CD14-positive monocyte (primary cell): Measurements from ENCODE around the gene DMGDH. TPM values are rescaled to one million over a fixed set of nuclear protein-coding genes. Genes with fewer than 3 reads are reported as not detected.

ENCODE experiments used
- DNase-seq, 3 donors: peaks; one replicate each; pipeline ENCODE4 v3.0.0-alpha.2; 2011 to 2022
- H2AFZ ChIP-seq: 2 replicates; pipeline ENCODE4 v1.6.0; 2012; ENCODE audit warnings: mild to moderate bottlenecking, low read depth, low read length, inconsistent platforms; ENCODE audit not compliant: insufficient read depth, poor library complexity, severe bottlenecking
- H3K27ac ChIP-seq, 2 donors: 1 replicate in 1 of 2; 2 replicates in 1 of 2; pipeline ENCODE4 v1.5.1; 2012 to 2013; ENCODE audit warnings: low read length in 2 of 2, control low read depth in 1 of 2, inconsistent platforms in 1 of 2, low read depth in 1 of 2, mild to moderate bottlenecking in 1 of 2
- H3K27me3 ChIP-seq, 2 donors: one replicate each; pipeline versions ENCODE4 v1.6.0 to v1.6.1; 2011 to 2013; ENCODE audit warnings: low read length in 2 of 2; ENCODE audit not compliant: control insufficient read depth in 2 of 2, insufficient read depth in 2 of 2
- H3K36me3 ChIP-seq, 2 donors: replicated peaks in 1 of 2; 1 replicate in 1 of 2; 2 replicates in 1 of 2; pipeline versions ENCODE4 v1.5.1 to v1.6.1; 2012 to 2013; ENCODE audit warnings: low read length in 2 of 2, control low read depth in 1 of 2, inconsistent platforms in 1 of 2, mild to moderate bottlenecking in 1 of 2; ENCODE audit not compliant: insufficient read depth in 2 of 2, control insufficient read depth in 1 of 2
- H3K4me1 ChIP-seq, 2 donors: 1 replicate in 1 of 2; 2 replicates in 1 of 2; pipeline versions ENCODE4 v1.5.1 to v1.6.1; 2012 to 2013; ENCODE audit warnings: low read length in 2 of 2, control low read depth in 1 of 2, inconsistent platforms in 1 of 2, mild to moderate bottlenecking in 1 of 2, moderate library complexity in 1 of 2; ENCODE audit not compliant: insufficient read depth in 2 of 2, control insufficient read depth in 1 of 2
- H3K4me2 ChIP-seq: replicated peaks from 2 replicates; pipeline ENCODE3; 2012; ENCODE audit warnings: low read length, moderate library complexity, mild to moderate bottlenecking; ENCODE audit not compliant: poor library complexity, severe bottlenecking; ENCODE audit errors: extremely low read depth
- H3K4me3 ChIP-seq, 3 experiments: fragments of 200-600 bp in 1 of 3; sonication (generic) in 1 of 3; replicated peaks in 1 of 3; 1 replicate in 2 of 3; 2 replicates in 1 of 3; pipeline ENCODE4 v1.5.1; 2011 to 2013; ENCODE audit warnings: low read length in 3 of 3, mild to moderate bottlenecking in 3 of 3, control low read depth in 2 of 3, low read depth in 2 of 3, inconsistent platforms in 1 of 3, moderate library complexity in 1 of 3
- H3K79me2 ChIP-seq: 2 replicates; pipeline ENCODE4 v1.6.0; 2012; ENCODE audit warnings: mild to moderate bottlenecking, control low read depth, inconsistent platforms, low read length, moderate library complexity; ENCODE audit not compliant: insufficient read depth
- H3K9ac ChIP-seq: 2 replicates; pipeline ENCODE4 v1.6.0; 2017; ENCODE audit warnings: low read length, mild to moderate bottlenecking; ENCODE audit not compliant: insufficient read depth, poor library complexity, severe bottlenecking
- H3K9me3 ChIP-seq, 2 donors: replicated peaks in 1 of 2; 1 replicate in 1 of 2; 2 replicates in 1 of 2; pipeline versions ENCODE4 v1.5.1 to v1.6.1; 2012 to 2013; ENCODE audit warnings: low read length in 2 of 2, control low read depth in 1 of 2; ENCODE audit not compliant: control insufficient read depth in 1 of 2, insufficient read depth in 1 of 2
- H4K20me1 ChIP-seq: 2 replicates; pipeline ENCODE4 v1.6.0; 2012; ENCODE audit warnings: mild to moderate bottlenecking, low read length, control low read depth, moderate library complexity; ENCODE audit not compliant: insufficient read depth
- H3K27ac Mint-ChIP-seq, 7 donors: one replicate each; pipeline ENCODE4 v1.8.0; 2020; ENCODE audit warnings: mild to moderate bottlenecking in 7 of 7, mixed read lengths in 7 of 7, moderate library complexity in 6 of 7, inconsistent platforms in 2 of 7
- H3K27me3 Mint-ChIP-seq, 3 donors: one replicate each; pipeline ENCODE4 v1.8.0; 2021 to 2022; ENCODE audit warnings: low read depth in 3 of 3, mild to moderate bottlenecking in 3 of 3, mixed read lengths in 3 of 3, moderate library complexity in 3 of 3, inconsistent platforms in 1 of 3
- H3K36me3 Mint-ChIP-seq, 2 donors: one replicate each; pipeline ENCODE4 v1.8.0; 2020; ENCODE audit warnings: mixed read lengths in 2 of 2, inconsistent platforms in 1 of 2, mild to moderate bottlenecking in 1 of 2
- H3K4me1 Mint-ChIP-seq: one replicate; pipeline ENCODE4 v1.8.0; 2020; ENCODE audit warnings: mild to moderate bottlenecking, mixed read lengths
- H3K4me3 Mint-ChIP-seq, 2 donors: one replicate each; pipeline ENCODE4 v1.8.0; 2020; ENCODE audit warnings: mild to moderate bottlenecking in 2 of 2, mixed read lengths in 2 of 2, moderate library complexity in 1 of 2
- H3K9me3 Mint-ChIP-seq, 7 donors: one replicate each; pipeline ENCODE4 v1.8.0; 2020 to 2022; ENCODE audit warnings: mixed read lengths in 7 of 7, mild to moderate bottlenecking in 6 of 7, moderate library complexity in 6 of 7, inconsistent platforms in 2 of 7
- WGBS: methylation state at CpG from one replicate; pipeline ENCODE4 v1.1.5; 2013; ENCODE audit warnings: missing lambda C conversion rate; ENCODE audit not compliant: insufficient coverage; 5-methylcytosine and 5-hydroxymethylcytosine counted together
- intact Hi-C, 2 donors: fragments of 100-400 bp; cut with micrococcal nuclease; formaldehyde crosslinking; loops; one replicate each; pipeline versions ENCODE4 v1.15.0 to v1.15.1; 2023
- polyA plus RNA-seq, 3 donors: library from polyadenylated mRNA; depleted of rRNA in 1 of 3; unstranded in 2 of 3; stranded (reverse) in 1 of 3; fragments of 300-500 nt in 2 of 3; fragments of >200 nt in 1 of 3; fragmentation: Illumina TruSeq in 2 of 3; gene quantifications; 1 replicate in 2 of 3; 2 replicates in 1 of 3; pipeline ENCODE4 v1.2.3, GENCODE V29; 2012 to 2021
- TF ChIP-seq, protein P1 (sequence below): fragments of 200-600 bp; IDR thresholded peaks from one replicate; pipeline ENCODE4 v1.8.0; 2022; ENCODE audit warnings: antibody characterized with exemption, mild to moderate bottlenecking

The DMGDH gene
- polyA plus RNA-seq, 3 donors = not detected

DNA sequence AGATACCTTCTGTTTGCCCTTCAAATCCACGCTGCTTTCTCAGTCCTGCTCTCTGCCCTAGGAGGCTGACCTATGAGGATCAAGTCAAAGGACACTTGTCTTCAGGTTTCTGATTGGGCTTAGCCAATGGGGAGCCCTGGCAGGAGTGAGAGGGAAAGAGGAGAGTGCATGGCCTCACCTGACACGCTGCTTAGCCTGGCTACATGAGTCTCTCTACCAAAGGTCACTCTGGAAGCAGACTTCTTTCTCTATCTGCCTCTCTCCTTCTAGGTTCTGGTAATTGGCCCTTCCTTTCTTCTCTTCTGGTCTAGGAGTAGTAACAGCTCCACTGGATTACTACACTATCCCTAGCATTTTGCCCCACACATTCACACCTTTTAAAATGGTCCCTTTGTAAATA lies 97.5 kb downstream of the DMGDH start:
- Mint-ChIP-seq H3K4me3 (no peak overlapping the region), H3K27me3 (no peaks in the 10 kb centered on the region)

DNA sequence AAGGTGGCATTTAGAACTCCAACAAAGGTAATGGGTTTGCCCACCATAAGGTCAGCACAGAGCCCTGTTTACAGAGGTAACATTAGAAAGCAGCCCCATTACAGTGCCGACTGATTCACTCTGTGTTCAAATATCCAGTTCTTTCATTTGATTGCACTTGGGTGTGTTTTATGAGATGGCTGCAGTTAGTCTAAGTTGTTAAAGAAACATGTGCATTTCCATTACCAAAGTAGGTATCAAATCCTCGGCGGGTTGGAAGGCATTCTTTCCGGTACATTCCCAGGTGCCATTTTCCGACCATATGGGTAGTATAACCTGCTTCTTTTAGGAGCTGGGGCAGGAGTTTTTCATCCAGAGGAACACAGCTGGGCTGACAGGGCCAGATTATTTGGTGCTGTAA lies 100.7 kb downstream of the DMGDH start:
- H3K9me3 Mint-ChIP-seq = no peaks in the 10 kb centered on the region
- H3K4me1 ChIP-seq = peaks cover 12 to 13% of the 10 kb centered on the region in 2 donors

More for the DNA sequence above, 97.5 kb downstream of the DMGDH start:
- peaks cover 18 to 19% of the 10 kb centered on the region in 2 donors for H3K36me3 Mint-ChIP-seq
- no peak overlapping the region for H3K27ac ChIP-seq
- no peaks in the 10 kb centered on the region for H3K27me3 ChIP-seq
- no peak overlapping the region for H3K4me3 ChIP-seq
- no peak overlapping the region for H3K9ac ChIP-seq
- peaks cover 5 to 11% of the 10 kb centered on the region in 2 donors for H3K36me3 ChIP-seq
- DNase-seq = no peak
- peaks cover 12 to 21% of the 10 kb centered on the region in 2 donors for H3K4me1 ChIP-seq
- H3K79me2 ChIP-seq = peaks cover 35% of the 10 kb centered on the region
- H3K9me3 ChIP-seq = no peaks in the 10 kb centered on the region
- H4K20me1 ChIP-seq = peaks cover 36% of the 10 kb centered on the region
- H3K4me2 ChIP-seq = no peak overlapping the region
- peaks cover 23% of the 10 kb centered on the region for H3K4me1 Mint-ChIP-seq
- H3K27ac Mint-ChIP-seq = no peak overlapping the region
- H3K9me3 Mint-ChIP-seq = peaks cover 0 to under 1% (median 0%) of the 10 kb centered on the region in 7 donors
- H2AFZ ChIP-seq = no peak overlapping the region
- TF ChIP-seq, protein P1, sequence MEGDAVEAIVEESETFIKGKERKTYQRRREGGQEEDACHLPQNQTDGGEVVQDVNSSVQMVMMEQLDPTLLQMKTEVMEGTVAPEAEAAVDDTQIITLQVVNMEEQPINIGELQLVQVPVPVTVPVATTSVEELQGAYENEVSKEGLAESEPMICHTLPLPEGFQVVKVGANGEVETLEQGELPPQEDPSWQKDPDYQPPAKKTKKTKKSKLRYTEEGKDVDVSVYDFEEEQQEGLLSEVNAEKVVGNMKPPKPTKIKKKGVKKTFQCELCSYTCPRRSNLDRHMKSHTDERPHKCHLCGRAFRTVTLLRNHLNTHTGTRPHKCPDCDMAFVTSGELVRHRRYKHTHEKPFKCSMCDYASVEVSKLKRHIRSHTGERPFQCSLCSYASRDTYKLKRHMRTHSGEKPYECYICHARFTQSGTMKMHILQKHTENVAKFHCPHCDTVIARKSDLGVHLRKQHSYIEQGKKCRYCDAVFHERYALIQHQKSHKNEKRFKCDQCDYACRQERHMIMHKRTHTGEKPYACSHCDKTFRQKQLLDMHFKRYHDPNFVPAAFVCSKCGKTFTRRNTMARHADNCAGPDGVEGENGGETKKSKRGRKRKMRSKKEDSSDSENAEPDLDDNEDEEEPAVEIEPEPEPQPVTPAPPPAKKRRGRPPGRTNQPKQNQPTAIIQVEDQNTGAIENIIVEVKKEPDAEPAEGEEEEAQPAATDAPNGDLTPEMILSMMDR = no peak
- no CpG with 5 or more reads among the region's 2 CpGs for WGBS
- intact Hi-C loops = no loop called here

More for the DNA sequence above, 100.7 kb downstream of the DMGDH start:
- H3K4me2 ChIP-seq = no peak overlapping the region
- H3K79me2 ChIP-seq = peaks cover 10% of the 10 kb centered on the region
- H3K9me3 ChIP-seq = no peaks in the 10 kb centered on the region
- no peaks in the 10 kb centered on the region for H3K27me3 ChIP-seq
- DNase-seq = no peak
- H3K27ac ChIP-seq = no peak overlapping the region
- peaks cover 20% of the 10 kb centered on the region for H4K20me1 ChIP-seq
- TF ChIP-seq, protein P1 = no peak
- no peak overlapping the region for H3K9ac ChIP-seq
- H3K27me3 Mint-ChIP-seq = no peaks in the 10 kb centered on the region
- intact Hi-C loops = loop anchor here in 1 of 2 donors (10.0 kb wide), 1 partner anchor 64 kb away; no protein-coding TSS in a partner anchor
- H3K4me3 Mint-ChIP-seq = no peak overlapping the region
- peaks cover 16% of the 10 kb centered on the region for H3K4me1 Mint-ChIP-seq
- H3K36me3 ChIP-seq = peaks cover 14 to 31% of the 10 kb centered on the region in 2 donors
- 100% methylated on average over 2 of the region's 5 CpGs for WGBS
- H3K36me3 Mint-ChIP-seq = peaks cover 31 to 36% of the 10 kb centered on the region in 2 donors
- H2AFZ ChIP-seq = no peak overlapping the region
- no peak overlapping the region for H3K27ac Mint-ChIP-seq
- H3K4me3 ChIP-seq = no peak overlapping the region
